GM18868 (cell line): ENCODE data around the gene LPP.

Experiments used
- ATAC-seq: cut with Tn5 transposase; IDR thresholded peaks from one replicate; pipeline ENCODE4 v1.9.1; 2021; ENCODE audit warnings: mild to moderate bottlenecking, moderate library complexity; ENCODE audit not compliant: unreplicated experiment

LPP gene

GRCh38 chr3:188270423-188270972 is 116.5 kb downstream of the LPP start:
- no peak for ATAC-seq

DNA sequence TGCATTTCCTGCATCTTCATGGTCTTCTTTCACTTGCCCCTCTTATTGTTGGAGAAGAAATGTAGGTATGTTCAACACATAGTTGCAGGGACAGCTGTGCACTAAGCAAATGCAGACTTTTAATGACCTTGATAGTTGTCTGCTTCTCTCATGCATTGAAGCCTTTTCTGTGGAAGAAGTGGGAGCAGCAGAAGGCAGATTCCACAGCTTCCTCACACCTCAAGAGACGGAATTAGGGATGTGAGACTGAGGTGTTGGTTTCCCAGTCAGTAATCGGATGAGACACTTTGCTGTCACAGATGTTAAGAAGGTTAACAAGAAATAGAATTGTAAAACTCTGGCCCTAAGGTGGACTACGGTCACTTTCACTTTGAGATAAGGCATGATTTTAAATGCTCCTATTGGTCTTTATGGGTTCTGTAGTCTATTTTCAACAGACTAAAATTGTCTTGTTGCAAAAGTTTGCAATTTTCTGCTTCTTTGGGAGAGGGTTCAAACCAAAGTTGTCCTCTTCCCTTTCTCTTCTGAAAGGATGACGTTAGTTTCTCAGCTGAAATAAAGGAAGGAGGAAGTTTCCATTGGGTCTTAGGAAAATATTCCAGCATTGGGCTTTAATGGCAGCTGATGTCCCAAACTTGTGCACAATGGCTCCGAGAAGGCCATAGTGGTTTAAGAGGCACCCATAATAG is 117.4 kb downstream of the LPP start:
- ATAC-seq = no peak

DNA sequence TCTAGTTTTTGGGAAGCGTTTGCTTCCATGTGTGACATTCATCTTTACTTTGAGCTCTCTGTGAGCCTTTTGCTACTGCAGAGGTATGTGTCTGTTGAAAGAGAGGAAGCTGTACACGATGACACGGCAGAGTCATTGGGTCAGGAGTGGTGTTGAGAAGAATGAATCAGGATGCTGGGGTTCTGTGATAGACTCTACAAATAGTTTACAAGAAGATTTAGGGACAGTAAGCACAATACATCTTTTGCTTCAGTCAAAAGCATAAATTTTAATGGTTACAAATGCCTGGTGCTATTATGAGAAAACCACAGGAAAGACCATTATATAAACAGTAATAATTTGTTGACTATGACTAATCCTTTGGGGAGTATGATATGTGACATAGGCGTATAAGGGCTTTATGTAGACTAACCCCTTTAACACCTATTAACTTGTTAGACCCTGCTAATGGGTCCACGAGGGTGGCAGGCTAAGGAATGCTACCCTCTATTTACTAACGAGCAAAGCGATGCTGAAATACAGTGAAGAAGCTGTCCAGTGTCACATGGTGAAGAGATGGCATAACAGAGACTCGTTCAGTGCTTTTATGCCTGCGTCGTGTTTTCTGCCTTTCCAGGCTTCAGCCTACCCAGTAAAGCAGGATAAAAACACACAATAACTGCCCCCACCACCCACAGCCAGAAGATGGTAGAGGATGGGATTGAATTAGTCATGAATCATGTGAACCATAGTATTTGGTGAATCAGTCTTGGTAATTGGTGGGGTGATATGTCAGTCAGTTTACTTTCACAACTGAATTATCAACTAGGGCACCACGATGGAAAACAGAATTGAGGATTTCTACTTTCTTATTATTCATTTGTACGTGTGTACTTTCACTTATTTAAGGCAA is 118.8 kb downstream of the LPP start:
- ATAC-seq = no peak

DNA sequence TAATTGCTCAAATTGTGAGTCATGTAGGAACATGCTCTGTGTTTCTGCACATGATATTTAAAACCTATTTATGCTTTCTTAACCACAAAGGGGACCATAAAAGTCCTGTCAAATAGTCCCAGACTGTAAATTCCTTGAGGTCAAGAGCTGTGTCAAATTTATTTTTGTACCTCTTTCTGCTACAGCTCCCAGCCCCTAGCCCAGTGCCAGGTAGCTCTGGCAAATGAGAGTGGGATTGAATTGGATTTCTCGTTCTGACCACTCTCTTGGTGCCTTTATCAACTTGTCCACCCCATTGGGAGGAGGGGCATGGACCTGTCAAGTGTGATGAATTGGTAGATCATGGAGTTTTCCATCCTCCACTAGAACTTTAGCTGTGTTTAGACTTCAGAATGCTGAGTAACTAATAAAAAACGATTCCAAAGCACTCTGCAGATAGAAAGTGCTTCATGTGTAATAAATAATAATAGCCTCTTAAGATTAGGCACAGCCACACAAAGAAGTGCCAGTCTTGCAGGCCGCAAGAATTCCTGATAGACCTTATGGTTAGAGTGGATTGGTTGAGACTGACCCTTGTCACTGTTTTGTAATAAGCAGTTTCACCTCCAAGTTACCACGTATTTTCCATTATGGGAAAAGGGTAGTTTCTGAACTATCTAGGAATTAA is 120.4 kb downstream of the LPP start:
- ATAC-seq = no peak

DNA sequence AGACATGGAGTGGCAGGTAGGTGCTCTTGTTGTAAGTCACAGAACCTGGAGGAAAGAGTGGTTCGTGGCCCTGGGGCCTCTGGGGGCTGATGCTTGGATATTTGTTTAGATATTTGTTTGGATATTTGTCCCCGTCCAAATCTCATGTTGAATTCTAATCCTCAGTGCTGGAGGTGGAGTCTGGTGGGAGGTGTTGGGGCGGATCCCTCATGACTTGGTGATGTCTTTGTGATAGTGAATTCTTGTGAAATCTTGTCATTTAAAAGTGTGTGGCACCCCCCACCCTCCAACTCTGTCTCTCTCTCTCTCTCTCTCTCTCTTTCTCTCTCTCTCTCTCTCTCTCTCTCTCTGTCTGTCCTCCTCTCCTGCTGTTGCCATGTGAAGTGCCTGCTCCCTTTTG is 122.4 kb downstream of the LPP start:
- ATAC-seq = no peak

DNA sequence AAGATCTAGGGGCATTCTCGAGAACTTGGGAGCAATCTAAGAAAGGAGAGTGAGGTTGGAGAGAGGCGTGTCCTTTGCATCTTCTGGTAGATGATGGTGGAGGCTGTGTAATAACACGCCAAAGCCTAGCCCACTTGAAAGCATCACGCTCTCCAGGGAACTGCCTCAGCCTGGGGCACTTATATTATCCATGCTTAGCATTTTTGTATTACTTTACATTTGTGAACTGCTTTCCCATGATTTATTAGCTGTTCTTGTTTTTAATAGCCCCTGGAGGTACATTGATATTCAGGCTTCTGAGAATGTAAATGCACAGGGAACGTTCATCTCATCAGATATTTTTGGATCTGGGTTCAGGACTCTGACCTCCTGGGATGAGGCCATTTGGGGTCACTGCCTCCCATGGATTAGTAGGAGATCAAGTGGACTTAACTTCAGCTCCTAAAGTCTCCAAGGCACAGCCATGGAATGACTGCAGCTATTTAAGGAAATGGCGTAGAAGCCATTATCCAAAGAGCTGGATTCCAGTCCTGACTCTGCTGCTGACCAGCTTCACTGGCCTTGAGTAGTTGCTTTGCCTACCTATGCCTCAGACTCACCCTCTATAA is 124.9 kb downstream of the LPP start:
- no peak for ATAC-seq

GRCh38 chr3:188279502-188280335 is 125.8 kb downstream of the LPP start:
- no peak for ATAC-seq

GRCh38 chr3:188280627-188281026 is 126.7 kb downstream of the LPP start:
- ATAC-seq = no peak

DNA sequence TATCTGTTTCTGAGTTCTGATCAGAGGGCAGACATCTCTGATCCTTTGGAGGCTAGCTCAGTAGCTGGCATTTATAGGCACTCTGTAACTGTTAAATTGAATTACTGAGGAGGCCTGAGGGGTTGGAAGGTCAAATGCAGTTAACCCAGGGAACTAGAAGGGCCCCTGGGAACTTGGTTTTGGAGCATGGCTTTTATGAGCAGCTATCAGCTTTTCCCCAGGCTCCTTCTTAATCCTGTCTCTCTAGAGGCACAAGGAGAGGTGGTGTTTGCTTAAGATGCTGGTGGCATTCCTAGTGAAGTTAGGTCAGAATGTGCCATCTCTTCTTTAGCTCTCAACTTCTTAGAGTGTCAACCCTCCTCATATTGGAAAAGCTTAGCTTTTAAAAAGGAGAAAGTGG is 128.9 kb downstream of the LPP start:
- ATAC-seq = no peak

DNA sequence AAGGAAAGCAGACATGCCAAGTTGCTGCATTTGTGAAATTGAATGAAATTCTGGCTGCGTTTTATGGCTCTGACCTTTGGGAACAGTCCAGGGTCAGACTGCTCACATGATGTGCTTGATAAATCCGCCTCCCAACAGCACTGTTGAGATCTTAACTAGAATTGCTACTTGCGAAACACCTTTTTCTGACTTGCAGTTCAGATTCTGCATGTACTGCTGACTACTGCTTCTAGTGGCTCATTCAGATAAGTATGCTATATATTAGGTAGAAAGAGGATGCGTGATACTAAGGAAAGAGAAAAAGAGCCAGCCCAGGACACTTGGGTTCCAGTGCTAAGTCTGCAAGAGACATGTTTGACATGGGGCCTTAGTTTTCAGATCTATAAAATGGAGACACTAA is 129.4 kb downstream of the LPP start:
- no peak for ATAC-seq

DNA sequence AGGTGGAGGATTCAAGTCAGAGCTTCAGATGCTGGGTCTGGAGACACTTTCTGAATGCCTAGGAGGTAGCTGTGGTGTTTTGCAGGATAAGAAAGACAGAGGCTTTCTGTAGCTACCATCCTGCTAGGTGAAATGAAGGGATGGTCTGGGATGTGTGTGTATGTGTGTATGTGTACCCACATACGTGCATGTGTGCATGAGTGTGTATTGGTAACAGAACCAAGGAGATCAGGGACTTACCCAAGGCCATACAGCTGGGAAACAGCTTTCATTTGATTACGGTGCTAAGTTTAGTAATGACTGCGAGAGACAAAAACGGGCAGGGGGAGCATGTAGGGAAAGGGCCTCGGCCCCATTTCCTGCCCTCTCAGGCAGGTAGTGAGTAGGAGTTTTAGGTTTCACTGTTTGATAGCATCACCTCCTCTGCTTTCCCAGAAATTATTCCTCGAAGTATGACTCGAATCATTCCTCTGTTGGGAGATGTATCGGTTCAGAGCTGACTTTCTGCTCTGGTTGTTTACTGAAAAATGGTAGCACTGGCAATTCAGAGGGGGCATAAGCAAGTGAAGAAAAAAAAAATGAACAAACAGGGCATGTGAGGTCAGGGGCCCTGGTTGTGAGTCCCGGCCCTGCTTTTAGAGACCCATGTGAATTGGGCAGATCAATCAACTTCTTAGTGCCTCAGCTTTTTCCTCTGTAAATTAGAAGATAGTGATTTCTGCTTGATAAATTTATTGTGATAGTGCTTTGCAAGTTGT is 130.7 kb downstream of the LPP start:
- ATAC-seq = no peak

GRCh38 chr3:188286087-188286513 is 132.1 kb downstream of the LPP start:
- no peak for ATAC-seq

- ATAC-seq = no peak
These were observed 133.4 kb downstream of the LPP start for GRCh38 chr3:188287339-188287738.

- ATAC-seq = no peak
These were observed 134.0 kb downstream of the LPP start for GRCh38 chr3:188287762-188288505.

GRCh38 chr3:188292251-188292650 is 138.3 kb downstream of the LPP start:
- no peak for ATAC-seq

DNA sequence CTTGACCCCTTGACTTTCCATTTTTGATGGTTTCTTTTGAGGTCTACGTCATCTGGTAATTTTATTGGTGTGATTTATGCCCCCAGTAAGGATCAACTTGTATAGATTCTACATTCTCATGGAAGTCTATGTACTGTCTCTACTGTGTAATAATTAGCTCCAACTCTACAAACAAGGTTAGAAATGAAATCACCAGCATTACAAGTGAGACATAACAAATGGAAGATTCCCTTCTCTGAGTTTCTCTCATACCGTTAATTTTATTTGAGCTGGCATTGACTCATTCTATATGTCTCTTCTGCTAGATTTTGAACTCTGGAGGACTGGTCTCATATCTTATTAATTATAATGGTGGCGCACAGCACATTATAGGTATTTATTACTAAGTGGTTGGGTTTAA is 138.9 kb downstream of the LPP start:
- ATAC-seq = no peak

- ATAC-seq = no peak
These were observed 140.2 kb downstream of the LPP start for GRCh38 chr3:188294113-188294512.

- no peak for ATAC-seq
These were observed 141.0 kb downstream of the LPP start for GRCh38 chr3:188294823-188295487.
